Stimulated activated CD4-positive, alpha-beta T cell treated with anti-CD3 and anti-CD28 coated beads, Interleukin-4, amount 100 ng/mL, for 48 hours (primary cell): ENCODE data around the gene FBLN2.

Source experiments
- DNase-seq, 2 donors: peaks; one replicate each; pipeline ENCODE4 v3.0.0-alpha.2; 2020; ENCODE audit warnings: low read depth in 2 of 2

FBLN2 gene

GRCh38 chr3:13622356-13622755 is 73.4 kb downstream of the FBLN2 start:
- no peak for DNase-seq

- no peak for DNase-seq
These were observed 74.3 kb downstream of the FBLN2 start for GRCh38 chr3:13623101-13623654.

- DNase-seq: no peak
These were observed 75.1 kb downstream of the FBLN2 start for GRCh38 chr3:13624021-13624420.

- DNase-seq: no peak
These were observed 75.8 kb downstream of the FBLN2 start for GRCh38 chr3:13624671-13625125.

GRCh38 chr3:13626396-13626795 is 77.5 kb downstream of the FBLN2 start:
- DNase-seq: no peak

GRCh38 chr3:13626915-13627460 is 78.1 kb downstream of the FBLN2 start:
- no peak for DNase-seq

- no peak for DNase-seq
These were observed 78.8 kb downstream of the FBLN2 start for GRCh38 chr3:13627681-13628080.

GRCh38 chr3:13628432-13628831 is 79.5 kb downstream of the FBLN2 start:
- DNase-seq: no peak

GRCh38 chr3:13628841-13629551 is 80.1 kb downstream of the FBLN2 start:
- no peak for DNase-seq

- DNase-seq: no peak
These were observed 80.7 kb downstream of the FBLN2 start for GRCh38 chr3:13629644-13630043.

GRCh38 chr3:13631256-13631655 is 82.3 kb downstream of the FBLN2 start:
- DNase-seq: no peak

- DNase-seq: no peak
These were observed 84.3 kb downstream of the FBLN2 start for GRCh38 chr3:13633176-13633575.

GRCh38 chr3:13634151-13634550 is 85.2 kb downstream of the FBLN2 start:
- no peak for DNase-seq

GRCh38 chr3:13634615-13635014 is 85.7 kb downstream of the FBLN2 start:
- no peak for DNase-seq

- no peak for DNase-seq
These were observed 87.3 kb downstream of the FBLN2 start for GRCh38 chr3:13636186-13636585.

GRCh38 chr3:13636874-13637273 is 87.9 kb downstream of the FBLN2 start:
- DNase-seq: no peak

GRCh38 chr3:13637311-13637891 is 88.5 kb downstream of the FBLN2 start:
- DNase-seq: no peak

GRCh38 chr3:13637953-13638352 is 89.0 kb downstream of the FBLN2 start:
- no peak for DNase-seq

- DNase-seq: no peak
These were observed 90.0 kb downstream of the FBLN2 start for GRCh38 chr3:13638927-13639326.

- no peak for DNase-seq
These were observed 93.7 kb downstream of the FBLN2 start for GRCh38 chr3:13642597-13642996.

GRCh38 chr3:13644341-13645117 is 95.6 kb downstream of the FBLN2 start:
- no peak for DNase-seq
